Thyroid gland (tissue), 4 donors: ENCODE results near the gene YJEFN3. TPM values are rescaled to one million over a fixed set of nuclear protein-coding genes. Genes with fewer than 3 reads are reported as not detected.
A peak's percentile ranks its signal among the peaks of the same experiment; 100 is the strongest.

Source experiments
- DNase-seq, 2 donors: peaks; one replicate each; pipeline ENCODE4 v3.0.0-alpha.2; 2019
- H3K27ac ChIP-seq, 3 donors: fragments of 200-600 bp; sonication (generic); 1 replicate in 2 of 3; 2 replicates in 1 of 3; pipeline ENCODE4 v1.5.1; 2016 to 2019; ENCODE audit warnings: mild to moderate bottlenecking in 1 of 3, moderate library complexity in 1 of 3
- H3K27me3 ChIP-seq: fragments of 200-600 bp; sonication (generic); one replicate; pipeline ENCODE4 v1.5.1; 2019
- H3K36me3 ChIP-seq, 2 donors: fragments of 200-600 bp; sonication (generic); one replicate each; pipeline ENCODE4 v1.5.1; 2016 to 2019
- H3K4me1 ChIP-seq, 2 donors: fragments of 200-600 bp; sonication (generic); one replicate each; pipeline ENCODE4 v1.5.1; 2017 to 2019
- H3K4me3 ChIP-seq, 3 donors: fragments of 200-600 bp; sonication (generic); replicated peaks in 1 of 3; 1 replicate in 2 of 3; 2 replicates in 1 of 3; pipeline ENCODE4 v1.5.1; 2016; ENCODE audit warnings: mild to moderate bottlenecking in 1 of 3
- H3K9me3 ChIP-seq: fragments of 200-600 bp; sonication (generic); one replicate; pipeline ENCODE4 v1.5.1; 2017
- POLR2A ChIP-seq, 2 donors: fragments of 450-650 bp; IDR thresholded peaks; one replicate each; pipeline ENCODE4 v1.6.1; 2017; ENCODE audit warnings: antibody characterized with exemption in 2 of 2, mild to moderate bottlenecking in 2 of 2, moderate library complexity in 1 of 2
- WGBS, 2 donors: methylation state at CpG; one replicate each; pipeline ENCODE4 v1.1.5; 2017; 5-methylcytosine and 5-hydroxymethylcytosine counted together
- intact Hi-C: fragments of 100-400 bp; cut with DNase I; formaldehyde crosslinking; loops from one replicate; pipeline ENCODE4 v1.15.1; 2023
- total RNA-seq, 4 donors: library from RNA; depleted of rRNA; stranded (reverse); fragments of >200 nt; gene quantifications; one replicate each; pipeline ENCODE4 v1.2.3, GENCODE V29; 2016
- TF ChIP-seq, protein P1 (sequence below), 6 experiments: fragments of 200-600 bp in 3 of 6; fragments of 450-650 bp in 3 of 6; sonication (generic) in 3 of 6; IDR thresholded peaks; one replicate each; pipeline ENCODE4 v1.5.1; 2016 to 2019; ENCODE audit warnings: antibody characterized with exemption in 6 of 6, mild to moderate bottlenecking in 2 of 6, inconsistent platforms in 1 of 6, moderate library complexity in 1 of 6

YJEFN3 gene
- total RNA-seq, 4 donors from 2014 or later, result 1.9 to 7.2 (median 2.6) TPM; not detected in 1

DNA sequence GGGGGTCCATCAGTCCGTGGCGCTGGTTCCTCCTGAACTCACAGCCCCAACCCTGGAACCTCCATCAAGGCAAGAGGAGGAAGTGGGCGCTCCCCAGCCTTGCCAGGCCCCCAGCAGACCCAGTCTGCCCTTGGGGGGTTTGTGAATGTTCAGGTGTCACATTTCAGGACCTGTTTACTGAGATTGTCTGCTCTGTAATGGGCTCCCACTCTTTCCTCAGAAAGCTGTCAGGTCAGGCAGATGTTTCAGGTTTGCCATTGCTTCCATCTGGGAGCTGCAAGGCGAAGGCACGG, 42.8 kb upstream of the YJEFN3 start:
- no peaks in the 10 kb centered on the region for H3K36me3 ChIP-seq
- no peak for DNase-seq
- intact Hi-C loops, result no loop called here
- H3K4me1 ChIP-seq, result peaks cover 27 to 36% of the 10 kb centered on the region in 2 donors
- H3K27me3 ChIP-seq, result no peaks in the 10 kb centered on the region
- H3K4me3 ChIP-seq, result no peak overlapping the region
- TF ChIP-seq POLR2A (IDR thresholded peaks at IDR 0.05), result no peak
- TF ChIP-seq, protein P1, sequence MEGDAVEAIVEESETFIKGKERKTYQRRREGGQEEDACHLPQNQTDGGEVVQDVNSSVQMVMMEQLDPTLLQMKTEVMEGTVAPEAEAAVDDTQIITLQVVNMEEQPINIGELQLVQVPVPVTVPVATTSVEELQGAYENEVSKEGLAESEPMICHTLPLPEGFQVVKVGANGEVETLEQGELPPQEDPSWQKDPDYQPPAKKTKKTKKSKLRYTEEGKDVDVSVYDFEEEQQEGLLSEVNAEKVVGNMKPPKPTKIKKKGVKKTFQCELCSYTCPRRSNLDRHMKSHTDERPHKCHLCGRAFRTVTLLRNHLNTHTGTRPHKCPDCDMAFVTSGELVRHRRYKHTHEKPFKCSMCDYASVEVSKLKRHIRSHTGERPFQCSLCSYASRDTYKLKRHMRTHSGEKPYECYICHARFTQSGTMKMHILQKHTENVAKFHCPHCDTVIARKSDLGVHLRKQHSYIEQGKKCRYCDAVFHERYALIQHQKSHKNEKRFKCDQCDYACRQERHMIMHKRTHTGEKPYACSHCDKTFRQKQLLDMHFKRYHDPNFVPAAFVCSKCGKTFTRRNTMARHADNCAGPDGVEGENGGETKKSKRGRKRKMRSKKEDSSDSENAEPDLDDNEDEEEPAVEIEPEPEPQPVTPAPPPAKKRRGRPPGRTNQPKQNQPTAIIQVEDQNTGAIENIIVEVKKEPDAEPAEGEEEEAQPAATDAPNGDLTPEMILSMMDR (IDR thresholded peaks at IDR 0.05), result no peak
- H3K27ac ChIP-seq, result no peak overlapping the region
- H3K9me3 ChIP-seq, result no peaks in the 10 kb centered on the region
- 94 to 98% methylated on average over 5 of the region's 5 CpGs for WGBS, 2 donors

DNA sequence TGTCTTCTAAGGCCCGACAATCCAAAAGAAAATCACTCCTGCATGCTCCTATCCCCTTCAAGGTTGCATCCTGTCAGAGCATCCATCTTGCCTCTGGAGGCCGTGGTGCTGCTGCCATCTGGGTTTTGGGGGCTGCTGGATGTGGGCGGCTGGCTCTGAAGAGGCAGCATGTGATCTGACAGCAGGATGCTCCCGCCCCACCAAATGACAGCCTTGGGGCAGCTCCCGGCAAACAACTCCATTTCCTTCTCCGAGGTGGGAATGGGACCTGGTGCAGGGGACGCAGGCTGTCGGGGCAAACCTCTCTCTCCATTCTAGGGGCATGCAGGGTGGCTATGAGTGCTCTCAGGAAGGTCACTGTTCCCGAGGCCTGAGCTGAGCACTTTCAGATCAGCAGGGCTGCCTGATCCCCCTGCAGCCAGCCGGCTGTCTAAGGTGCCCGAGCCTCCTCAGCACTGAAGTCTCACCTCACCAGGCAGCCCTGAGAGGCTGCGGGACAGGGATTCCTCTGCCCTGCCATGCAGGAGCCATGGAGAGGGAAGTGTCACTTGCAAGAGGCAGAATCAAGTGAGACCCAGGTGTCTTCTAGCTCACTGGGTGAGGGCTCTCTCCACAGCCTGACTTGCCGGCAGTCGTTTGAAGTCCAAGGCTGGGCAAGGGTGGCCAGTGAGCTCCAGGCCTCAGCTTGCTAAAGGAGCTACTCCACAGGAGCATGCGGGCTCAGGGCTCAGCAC, 42.2 kb upstream of the YJEFN3 start:
- intact Hi-C loops, result no loop called here
- 71 to 84% methylated on average over 11 to 13 of the region's 15 CpGs for WGBS, 2 donors
- TF ChIP-seq, protein P1 (IDR thresholded peaks at IDR 0.05), result no peak
- TF ChIP-seq POLR2A (IDR thresholded peaks at IDR 0.05), result no peak

DNA sequence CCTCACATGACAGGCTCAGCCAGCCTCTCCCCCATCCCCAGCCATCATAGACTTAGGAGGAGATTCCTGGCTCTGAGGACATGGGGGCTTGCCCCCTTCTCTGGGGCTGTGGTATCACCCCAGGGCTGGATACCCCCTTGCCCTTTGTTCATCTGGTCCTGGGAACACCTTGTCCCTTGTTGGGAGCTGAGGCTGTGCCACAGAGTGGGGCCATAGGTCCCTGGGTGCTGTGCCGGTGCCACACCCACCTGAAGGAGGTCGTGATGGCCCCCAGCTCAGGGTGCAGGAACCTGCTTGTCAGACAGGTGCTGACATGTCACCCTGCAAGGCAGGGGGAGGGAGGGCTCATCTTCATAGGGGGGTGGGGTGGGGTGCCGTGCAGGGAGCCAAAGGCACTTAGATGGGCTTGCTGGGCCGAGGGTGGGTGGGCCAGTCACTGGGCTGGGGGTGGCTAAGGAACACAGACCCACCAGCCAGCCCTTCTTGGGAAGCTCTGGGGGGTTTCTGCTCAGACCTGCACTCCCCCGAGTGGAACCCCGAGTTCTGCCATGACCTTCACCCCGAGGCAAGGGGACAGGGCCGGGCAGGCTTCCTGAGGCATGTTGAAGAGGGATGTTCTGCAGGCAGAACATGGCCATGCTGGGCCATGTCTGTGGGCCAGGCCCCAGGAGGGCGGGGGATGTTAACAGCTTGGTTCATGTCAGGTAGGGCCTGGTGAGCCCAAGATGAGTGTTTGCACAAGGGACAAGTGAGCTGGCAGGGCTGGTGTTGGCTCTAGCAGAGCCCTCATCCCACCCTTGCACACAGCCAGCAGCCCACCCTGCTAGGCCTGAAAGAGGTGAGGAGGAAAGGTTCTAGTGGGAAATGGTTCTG, 41.4 kb upstream of the YJEFN3 start:
- no peak for DNase-seq
- H3K4me1 ChIP-seq, result peaks cover 27 to 36% of the 10 kb centered on the region in 2 donors
- no peak for TF ChIP-seq POLR2A (IDR thresholded peaks at IDR 0.05)
- TF ChIP-seq, protein P1 (IDR thresholded peaks at IDR 0.05), result no peak
- H3K27me3 ChIP-seq, result no peaks in the 10 kb centered on the region
- H3K27ac ChIP-seq, result no peak overlapping the region
- no peak overlapping the region for H3K4me3 ChIP-seq
- intact Hi-C loops, result no loop called here
- WGBS, 2 donors, result 83 to 94% methylated on average over 2 to 4 of the region's 9 CpGs
- no peaks in the 10 kb centered on the region for H3K9me3 ChIP-seq
- no peaks in the 10 kb centered on the region for H3K36me3 ChIP-seq

More for the DNA sequence above, 42.2 kb upstream of the YJEFN3 start:
- H3K27me3 ChIP-seq, result no peaks in the 10 kb centered on the region
- no peaks in the 10 kb centered on the region for H3K36me3 ChIP-seq
- no peak for DNase-seq
- no peak overlapping the region for H3K27ac ChIP-seq
- H3K9me3 ChIP-seq, result no peaks in the 10 kb centered on the region
- H3K4me3 ChIP-seq, result no peak overlapping the region
- peaks cover 27 to 36% of the 10 kb centered on the region in 2 donors for H3K4me1 ChIP-seq

DNA sequence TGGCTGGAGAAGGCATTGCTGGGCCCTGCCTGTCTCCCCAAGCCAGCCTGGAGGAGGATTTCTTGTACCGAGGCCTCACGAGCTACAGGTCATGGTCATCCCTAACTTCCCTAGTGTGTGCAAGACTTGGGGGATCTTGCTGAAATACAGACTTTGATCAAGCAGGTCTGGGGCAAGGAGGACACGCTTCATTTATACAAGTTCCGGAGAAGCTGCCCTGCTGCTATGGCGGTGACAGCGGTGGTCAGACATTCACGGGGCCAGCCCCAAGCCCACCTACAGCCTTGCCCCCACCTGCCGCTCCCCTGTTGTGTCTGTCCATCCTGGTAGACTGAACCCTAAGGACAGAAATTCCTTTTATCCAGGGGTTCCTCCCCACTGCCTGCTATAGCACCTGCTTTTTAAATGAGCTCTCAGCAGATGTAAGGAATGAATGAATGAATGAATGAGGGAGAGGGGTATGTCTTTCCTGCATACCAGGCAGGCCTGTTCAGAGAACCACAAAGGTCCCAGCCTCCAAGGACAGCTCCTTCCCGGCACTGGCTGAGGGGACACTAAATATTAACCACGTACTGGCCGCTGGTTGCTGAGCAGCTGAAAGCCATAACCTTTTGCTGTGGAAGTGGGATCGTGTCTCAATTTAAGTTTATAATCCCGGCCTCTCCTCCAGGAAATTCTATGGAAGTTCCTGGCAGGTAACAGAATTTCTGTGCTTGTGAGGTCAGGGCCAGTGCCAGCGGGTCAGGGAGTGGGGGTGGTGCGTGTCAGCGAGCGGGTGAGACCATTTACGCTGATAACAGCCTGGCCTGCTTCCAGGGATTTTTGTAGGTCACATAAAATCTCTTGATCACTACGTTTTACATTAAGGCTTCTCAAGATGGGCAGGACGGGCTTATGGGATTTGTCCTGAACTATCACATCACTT, 40.5 kb upstream of the YJEFN3 start:
- Histone ChIP-seq H3K4me3 (no peak overlapping the region), H3K9me3 (no peaks in the 10 kb centered on the region), H3K4me1 (peaks cover 27 to 36% of the 10 kb centered on the region in 2 donors), H3K36me3 (peaks cover 0 to 2% of the 10 kb centered on the region in 2 donors), H3K27ac (peak overlapping the region; percentile 65 to 87 (median 70)), H3K27me3 (no peaks in the 10 kb centered on the region)
- intact Hi-C loops, result no loop called here
- TF ChIP-seq, protein P1 (IDR thresholded peaks at IDR 0.05), result no peak
- TF ChIP-seq POLR2A (IDR thresholded peaks at IDR 0.05), result no peak
- no peak for DNase-seq
- 63 to 67% methylated on average over 16 to 20 of the region's 20 CpGs for WGBS, 2 donors
